GM23248 (cell line): ENCODE results near the gene SNTN. TPM values are rescaled to one million over a fixed set of nuclear protein-coding genes. Genes with fewer than 3 reads are reported as not detected.
A peak's percentile ranks its signal among the peaks of the same experiment; 100 is the strongest.

Experiments
- DNase-seq: peaks from one replicate; pipeline ENCODE4 v3.0.0-alpha.2; 2015
- H2AFZ ChIP-seq: fragments of 200-600 bp; sonication (generic); 2 replicates; pipeline ENCODE4 v1.6.1; 2016; ENCODE audit warnings: antibody characterized with exemption
- H3F3A ChIP-seq: fragments of 200-600 bp; sonication (generic); 2 replicates; pipeline ENCODE4 v1.6.1; 2016; ENCODE audit warnings: mild to moderate bottlenecking, antibody characterized with exemption, mixed run types; ENCODE audit not compliant: insufficient read depth
- H3K27ac ChIP-seq: fragments of 200-600 bp; sonication (generic); 2 replicates; pipeline ENCODE4 v1.5.1; 2016; ENCODE audit warnings: mild to moderate bottlenecking
- H3K27me3 ChIP-seq: fragments of 200-600 bp; sonication (generic); replicated peaks from 2 replicates; pipeline ENCODE4 v1.6.1; 2016; ENCODE audit warnings: mild to moderate bottlenecking; ENCODE audit not compliant: insufficient read depth
- H3K36me3 ChIP-seq: fragments of 200-600 bp; sonication (generic); 2 replicates; pipeline ENCODE4 v1.6.1; 2016; ENCODE audit warnings: low read depth, mild to moderate bottlenecking
- H3K4me1 ChIP-seq: fragments of 200-600 bp; sonication (generic); 2 replicates; pipeline ENCODE4 v1.6.1; 2016; ENCODE audit warnings: mild to moderate bottlenecking; ENCODE audit not compliant: insufficient read depth
- H3K4me2 ChIP-seq: fragments of 200-600 bp; sonication (generic); one replicate; pipeline ENCODE4 v1.6.1; 2016; ENCODE audit warnings: mild to moderate bottlenecking; ENCODE audit not compliant: unreplicated experiment
- H3K4me3 ChIP-seq: fragments of 200-600 bp; sonication (generic); 2 replicates; pipeline ENCODE4 v1.5.1; 2016; ENCODE audit warnings: mild to moderate bottlenecking
- H3K79me2 ChIP-seq: fragments of 200-600 bp; sonication (generic); 2 replicates; pipeline ENCODE4 v1.6.1; 2016; ENCODE audit warnings: mild to moderate bottlenecking; ENCODE audit not compliant: insufficient read depth
- H3K9ac ChIP-seq: fragments of 200-600 bp; sonication (generic); 2 replicates; pipeline ENCODE4 v1.6.1; 2016; ENCODE audit warnings: mild to moderate bottlenecking
- H3K9me2 ChIP-seq: fragments of 200-600 bp; sonication (generic); 2 replicates; pipeline ENCODE4 v1.6.1; 2016; ENCODE audit warnings: mixed run types, mild to moderate bottlenecking, moderate library complexity; ENCODE audit not compliant: insufficient read depth
- H3K9me3 ChIP-seq: fragments of 200-600 bp; sonication (generic); one replicate; pipeline ENCODE4 v1.6.1; 2017; ENCODE audit warnings: low read depth
- H4K20me1 ChIP-seq: fragments of 200-600 bp; sonication (generic); 2 replicates; pipeline ENCODE4 v1.6.0; 2016; ENCODE audit not compliant: insufficient read depth
- EZH2 ChIP-seq: fragments of 200-600 bp; sonication (generic); IDR thresholded peaks from 2 replicates; pipeline ENCODE4 v1.6.1; 2018; ENCODE audit warnings: antibody characterized with exemption, mild to moderate bottlenecking; ENCODE audit not compliant: insufficient read depth, poor library complexity, severe bottlenecking
- EZH2phosphoT487 ChIP-seq: fragments of 200-600 bp; sonication (generic); IDR thresholded peaks from 2 replicates; pipeline ENCODE4 v1.6.1; 2018; ENCODE audit warnings: antibody characterized with exemption, moderate library complexity, mild to moderate bottlenecking, low read depth; ENCODE audit not compliant: insufficient read depth
- WGBS, 2 experiments: methylation state at CpG; one replicate each; pipeline ENCODE4 v1.1.6; 2015 to 2017; ENCODE audit warnings: low lambda C conversion rate in 2 of 2, low coverage in 1 of 2; ENCODE audit errors: missing lambda C conversion rate in 2 of 2; 5-methylcytosine and 5-hydroxymethylcytosine counted together
- in situ Hi-C: fragments of 300-500 bp; cut with MboI; formaldehyde crosslinking; loops from 2 replicates; pipeline ENCODE4 v1.15.0; 2020
- polyA plus RNA-seq: library from polyadenylated mRNA; unstranded; fragments of >200 nt; fragmentation: Nextera tagmentation; extraction: Ambion mirVana; gene quantifications from 2 replicates; pipeline ENCODE4 v1.2.1, GENCODE V29; 2016
- total RNA-seq: library from RNA; depleted of rRNA; stranded (reverse); fragments of >200 nt; shearing (Covaris generic); gene quantifications from 2 replicates; pipeline ENCODE4 v1.2.3, GENCODE V29; 2014

The SNTN gene
- total and polyA plus RNA-seq, 2 experiments from 2014 or later = not detected

DNA sequence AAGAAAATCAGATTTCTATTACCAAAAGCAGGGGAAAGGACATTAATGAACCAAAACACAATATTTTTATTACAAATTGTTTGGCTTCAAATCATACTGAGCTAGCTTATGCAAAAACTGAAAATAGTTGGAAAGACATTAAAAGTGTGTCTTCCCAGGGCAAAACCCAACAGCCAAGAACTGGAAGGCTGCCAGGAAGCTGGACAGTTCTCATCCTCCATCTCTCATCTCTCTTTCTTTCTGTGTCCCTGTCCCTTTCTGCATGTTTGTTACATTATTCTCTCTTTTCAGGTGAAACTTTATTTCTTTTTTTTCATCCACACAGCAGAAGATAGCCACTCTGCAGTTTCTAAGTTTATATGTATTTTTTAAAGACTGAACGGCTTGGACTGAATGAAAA is 41.1 kb upstream of the SNTN start:
- TF ChIP-seq EZH2phosphoT487 (no peak), EZH2 (no peak)
- WGBS, 2 experiments = 43 to 80% methylated on average over 1 of the region's 1 CpG
- H3K79me2 ChIP-seq = no peaks in the 10 kb centered on the region

DNA sequence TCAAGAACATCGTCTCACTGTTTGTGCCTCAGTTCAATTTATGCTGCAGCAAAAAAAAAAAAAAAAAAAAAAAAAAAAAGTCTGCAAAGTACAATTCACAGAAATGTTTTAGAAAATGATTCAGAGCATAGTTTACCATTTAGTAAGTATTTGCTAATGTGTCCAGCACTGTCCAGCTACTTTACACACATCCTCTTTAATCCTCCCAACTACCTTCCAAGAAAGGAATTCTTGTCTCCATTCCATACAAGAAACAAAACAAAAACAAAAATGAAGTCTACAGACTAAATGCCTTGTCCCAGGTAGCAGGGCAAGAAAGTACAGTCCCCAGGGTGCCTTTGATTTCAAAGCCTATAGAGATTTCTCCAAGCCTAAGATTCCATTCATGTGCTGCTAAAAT is 38.9 kb upstream of the SNTN start:
- no peaks in the 10 kb centered on the region for H3K79me2 ChIP-seq
- DNase-seq = peak; percentile 83
- H3K27ac ChIP-seq = peak overlapping the region; percentile 25; the same call in 1 of the 2 replicates
- H4K20me1 ChIP-seq = no peaks in the 10 kb centered on the region
- WGBS, 2 experiments = 17 to 24% methylated on average over 1 of the region's 1 CpG
- peak overlapping the region; percentile 31 for H3K4me2 ChIP-seq
- H3K27me3 ChIP-seq = no peaks in the 10 kb centered on the region
- no peaks in the 10 kb centered on the region for H3K36me3 ChIP-seq
- H3K4me1 ChIP-seq = peaks cover 17% of the 10 kb centered on the region; the same call in 1 of the 2 replicates
- no peaks in the 10 kb centered on the region for H3F3A ChIP-seq
- in situ Hi-C loops = no loop called here
- no peak overlapping the region for H2AFZ ChIP-seq
- H3K4me3 ChIP-seq = no peak overlapping the region
- H3K9ac ChIP-seq = no peak overlapping the region
- no peaks in the 10 kb centered on the region for H3K9me2 ChIP-seq
- TF ChIP-seq EZH2phosphoT487 (no peak), EZH2 (no peak)
- H3K9me3 ChIP-seq = no peaks in the 10 kb centered on the region

More for the DNA sequence above, 41.1 kb upstream of the SNTN start:
- no peak overlapping the region for H3K9ac ChIP-seq
- no peaks in the 10 kb centered on the region for H3K27me3 ChIP-seq
- peak; percentile 37 for DNase-seq
- H3K4me3 ChIP-seq = no peak overlapping the region
- H3F3A ChIP-seq = no peaks in the 10 kb centered on the region
- no peaks in the 10 kb centered on the region for H3K9me2 ChIP-seq
- H3K27ac ChIP-seq = no peak overlapping the region
- no peaks in the 10 kb centered on the region for H4K20me1 ChIP-seq
- no peak overlapping the region for H2AFZ ChIP-seq
- no peak overlapping the region for H3K4me2 ChIP-seq
- peaks cover 17% of the 10 kb centered on the region; the same call in 1 of the 2 replicates for H3K4me1 ChIP-seq
- in situ Hi-C loops = no loop called here
- H3K9me3 ChIP-seq = no peaks in the 10 kb centered on the region
- H3K36me3 ChIP-seq = no peaks in the 10 kb centered on the region

DNA sequence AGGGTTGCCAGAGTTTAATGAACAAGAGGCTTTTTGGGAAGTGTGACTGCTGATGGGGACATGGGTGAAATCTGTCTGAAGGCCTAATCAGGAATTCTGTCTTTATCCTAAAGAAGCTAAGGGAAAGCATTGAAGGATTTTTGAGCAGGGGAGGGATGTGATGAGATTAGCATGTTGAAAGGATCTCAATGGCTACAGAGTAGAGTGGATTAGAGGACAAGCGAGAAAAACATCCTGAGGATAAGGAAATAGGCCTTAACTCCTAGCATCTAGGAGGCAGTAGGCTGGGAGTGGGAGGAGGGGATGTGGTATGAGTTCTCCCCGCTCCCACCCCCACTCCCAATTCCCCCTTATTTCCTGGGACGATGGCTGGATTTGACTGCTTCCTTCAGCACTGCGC is 35.1 kb upstream of the SNTN start:
- 86 to 96% methylated on average over 4 of the region's 4 CpGs for WGBS, 2 experiments
- H3K79me2 ChIP-seq = no peaks in the 10 kb centered on the region
- no peak overlapping the region for H2AFZ ChIP-seq
- H3K27ac ChIP-seq = no peak overlapping the region
- H3F3A ChIP-seq = no peaks in the 10 kb centered on the region
- H3K4me3 ChIP-seq = no peak overlapping the region
- DNase-seq = no peak
- in situ Hi-C loops = no loop called here
- H3K4me1 ChIP-seq = peaks cover 13% of the 10 kb centered on the region; the same call in 1 of the 2 replicates
- no peak overlapping the region for H3K4me2 ChIP-seq
- H4K20me1 ChIP-seq = no peaks in the 10 kb centered on the region
- TF ChIP-seq EZH2 (no peak), EZH2phosphoT487 (no peak)
- H3K27me3 ChIP-seq = no peaks in the 10 kb centered on the region
- no peaks in the 10 kb centered on the region for H3K9me2 ChIP-seq
- no peaks in the 10 kb centered on the region for H3K9me3 ChIP-seq
- H3K36me3 ChIP-seq = no peaks in the 10 kb centered on the region
- H3K9ac ChIP-seq = no peak overlapping the region

DNA sequence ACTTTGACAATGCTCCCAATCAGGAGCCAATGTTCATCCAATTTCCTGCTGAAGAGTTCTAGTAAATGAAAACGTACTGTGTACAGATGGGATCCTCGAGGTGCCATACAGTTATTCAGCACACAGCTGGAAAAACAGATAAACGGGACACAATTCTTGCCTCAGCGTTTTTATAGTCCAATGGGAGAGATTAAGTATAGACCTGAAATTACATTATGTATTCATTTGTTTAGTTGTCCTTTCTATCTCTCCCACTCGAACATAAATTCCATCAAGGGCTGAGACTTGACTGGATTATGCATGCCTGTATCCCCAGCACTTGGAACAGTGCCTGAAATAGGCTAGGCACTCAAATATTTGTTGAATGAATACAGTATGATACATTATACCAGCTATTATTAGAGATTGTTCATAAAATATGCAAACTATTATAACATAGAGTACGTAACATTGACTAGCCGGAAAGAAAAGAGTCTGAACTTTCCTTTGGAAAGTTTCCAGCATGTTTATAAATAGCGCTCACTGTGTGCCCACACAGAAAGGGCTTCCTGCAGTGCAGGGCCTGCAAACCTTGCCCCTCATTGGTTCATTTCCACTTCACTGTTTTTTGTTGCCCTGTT is 27.4 kb upstream of the SNTN start:
- 27 to 30% methylated on average over 8 of the region's 8 CpGs for WGBS, 2 experiments
- no peaks in the 10 kb centered on the region for H3K79me2 ChIP-seq
- H3K9ac ChIP-seq = no peak overlapping the region
- in situ Hi-C loops = no loop called here
- peaks cover 12% of the 10 kb centered on the region for H3K4me1 ChIP-seq
- H2AFZ ChIP-seq = no peak overlapping the region
- H3F3A ChIP-seq = no peaks in the 10 kb centered on the region
- H3K27ac ChIP-seq = peak overlapping the region; percentile 38; the same call in 1 of the 2 replicates
- H4K20me1 ChIP-seq = no peaks in the 10 kb centered on the region
- H3K9me2 ChIP-seq = no peaks in the 10 kb centered on the region
- peak; percentile 93 for DNase-seq
- peak overlapping the region; percentile 51 for H3K4me2 ChIP-seq
- H3K9me3 ChIP-seq = no peaks in the 10 kb centered on the region
- no peaks in the 10 kb centered on the region for H3K36me3 ChIP-seq
- no peak for TF ChIP-seq EZH2phosphoT487
- TF ChIP-seq EZH2 = no peak
- H3K27me3 ChIP-seq = no peaks in the 10 kb centered on the region
- H3K4me3 ChIP-seq = no peak overlapping the region
